Neural progenitor cell (in vitro differentiated cells): ENCODE data around the gene HHAT. TPM values are rescaled to one million over a fixed set of nuclear protein-coding genes. Genes with fewer than 3 reads are reported as not detected.

ENCODE experiments used
- DNase-seq: peaks from one replicate; pipeline ENCODE4 v3.0.0-alpha.2; 2016; ENCODE audit warnings: low spot score
- H2AFZ ChIP-seq: fragments of 200-600 bp; sonication (generic); replicated peaks from 2 replicates; pipeline ENCODE4 v1.6.1; 2016; ENCODE audit warnings: antibody characterized with exemption
- H3F3A ChIP-seq: fragments of 200-600 bp; sonication (generic); 2 replicates; pipeline ENCODE4 v1.6.1; 2016; ENCODE audit warnings: antibody characterized with exemption, low read depth
- H3K27ac ChIP-seq: fragments of 200-600 bp; sonication (generic); 2 replicates; pipeline ENCODE4 v1.5.1; 2016; ENCODE audit warnings: mild to moderate bottlenecking
- H3K27me3 ChIP-seq: fragments of 200-600 bp; sonication (generic); 2 replicates; pipeline ENCODE4 v1.6.1; 2016; ENCODE audit warnings: mild to moderate bottlenecking, moderate library complexity
- H3K36me3 ChIP-seq: fragments of 200-600 bp; sonication (generic); 2 replicates; pipeline ENCODE4 v1.5.1; 2016
- H3K4me1 ChIP-seq: fragments of 200-600 bp; sonication (generic); 2 replicates; pipeline ENCODE4 v1.6.1; 2016; ENCODE audit warnings: mixed run types
- H3K4me2 ChIP-seq: fragments of 200-600 bp; sonication (generic); 2 replicates; pipeline ENCODE4 v1.6.1; 2016
- H3K4me3 ChIP-seq: fragments of 200-600 bp; sonication (generic); 2 replicates; pipeline ENCODE4 v1.5.1; 2016
- H3K79me2 ChIP-seq: fragments of 200-600 bp; sonication (generic); 2 replicates; pipeline ENCODE4 v1.6.1; 2016; ENCODE audit warnings: low read depth
- H3K9ac ChIP-seq: fragments of 200-600 bp; sonication (generic); 2 replicates; pipeline ENCODE4 v1.6.1; 2016
- H3K9me3 ChIP-seq: fragments of 200-600 bp; sonication (generic); 2 replicates; pipeline ENCODE4 v1.5.1; 2016; ENCODE audit warnings: low read depth
- H4K20me1 ChIP-seq: fragments of 200-600 bp; sonication (generic); 2 replicates; pipeline ENCODE4 v1.6.1; 2016; ENCODE audit warnings: low read depth
- H3K27ac Mint-ChIP-seq: 3 replicates; pipeline ENCODE4 v1.8.0; 2021; ENCODE audit warnings: mixed read lengths
- H3K27me3 Mint-ChIP-seq: 2 replicates; pipeline ENCODE4 v1.8.0; 2022; ENCODE audit warnings: low read depth, mild to moderate bottlenecking, inconsistent platforms, moderate library complexity, mixed read lengths; ENCODE audit not compliant: insufficient read depth
- H3K36me3 Mint-ChIP-seq: 3 replicates; pipeline ENCODE4 v1.8.0; 2021; ENCODE audit warnings: mixed read lengths
- H3K4me1 Mint-ChIP-seq: 3 replicates; pipeline ENCODE4 v1.8.0; 2021; ENCODE audit warnings: mixed read lengths
- H3K4me3 Mint-ChIP-seq: 3 replicates; pipeline ENCODE4 v1.8.0; 2021; ENCODE audit warnings: mild to moderate bottlenecking, moderate library complexity, mixed read lengths
- H3K9me3 Mint-ChIP-seq: 3 replicates; pipeline ENCODE4 v1.8.0; 2020; ENCODE audit warnings: mixed read lengths
- EZH2 ChIP-seq: fragments of 200-600 bp; sonication (generic); IDR thresholded peaks from 2 replicates; pipeline ENCODE4 v1.6.1; 2017; ENCODE audit warnings: antibody characterized with exemption, mild to moderate bottlenecking, moderate library complexity
- EZH2phosphoT487 ChIP-seq: fragments of 200-600 bp; sonication (generic); IDR thresholded peaks from 2 replicates; pipeline ENCODE4 v1.6.1; 2017; ENCODE audit warnings: antibody characterized with exemption
- total RNA-seq: library from RNA; depleted of rRNA; stranded (reverse); fragments of >200 nt; gene quantifications from 2 replicates; pipeline ENCODE4 v1.2.3, GENCODE V29; 2015; ENCODE audit warnings: low replicate concordance
- TF ChIP-seq, protein P1 (sequence below): fragments of 200-600 bp; sonication (generic); IDR thresholded peaks from 2 replicates; pipeline ENCODE4 v1.5.1; 2017; ENCODE audit warnings: antibody characterized with exemption, mild to moderate bottlenecking

HHAT gene
- total RNA-seq, 1 donor from 2014 or later: 10.3 TPM

DNA sequence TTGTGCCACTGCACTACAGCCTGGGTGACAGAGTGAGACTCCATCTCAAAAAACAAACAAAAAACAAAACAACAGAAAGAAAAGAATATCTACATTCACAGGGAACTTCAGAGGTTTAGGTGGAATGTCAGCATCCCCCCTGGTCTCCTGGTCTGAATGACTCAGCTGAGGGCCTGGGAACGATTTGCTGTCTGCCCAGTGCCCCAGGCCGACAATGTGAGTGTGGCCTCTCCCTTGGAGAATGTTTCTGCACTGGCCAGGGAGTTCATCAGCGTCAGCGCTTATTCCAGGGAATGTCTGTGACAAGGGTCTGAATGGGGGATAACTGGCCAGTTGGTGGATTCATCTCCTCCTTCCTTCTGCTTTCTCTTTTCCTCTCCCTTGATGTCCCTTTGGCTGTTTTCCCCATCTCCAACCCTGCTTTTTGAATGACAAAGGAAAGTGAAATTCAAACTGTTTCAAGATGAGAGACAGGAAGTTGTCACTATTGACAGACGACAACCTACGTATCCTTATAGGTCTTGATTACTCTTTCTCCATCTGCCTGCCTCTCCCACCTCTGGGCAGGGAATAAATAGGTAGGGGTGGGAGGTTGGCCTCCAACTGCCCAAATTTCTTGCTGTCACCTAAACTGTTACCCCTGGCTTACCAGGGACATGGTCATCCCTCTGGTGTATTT lies 213.1 kb downstream of the HHAT start:
- peaks cover under 1% of the 10 kb centered on the region for H3F3A ChIP-seq
- no peak overlapping the region for H3K4me3 ChIP-seq
- H2AFZ ChIP-seq: no peak overlapping the region
- peak; percentile 9 for DNase-seq
- no peak overlapping the region for H3K4me2 ChIP-seq
- no peak overlapping the region for H3K27ac ChIP-seq
- H3K4me3 Mint-ChIP-seq: no peak overlapping the region
- peak overlapping the region; percentile 28 for H3K27ac Mint-ChIP-seq
- H3K36me3 Mint-ChIP-seq: no peaks in the 10 kb centered on the region
- no peak for TF ChIP-seq EZH2
- TF ChIP-seq EZH2phosphoT487: no peak
- TF ChIP-seq, protein P1, sequence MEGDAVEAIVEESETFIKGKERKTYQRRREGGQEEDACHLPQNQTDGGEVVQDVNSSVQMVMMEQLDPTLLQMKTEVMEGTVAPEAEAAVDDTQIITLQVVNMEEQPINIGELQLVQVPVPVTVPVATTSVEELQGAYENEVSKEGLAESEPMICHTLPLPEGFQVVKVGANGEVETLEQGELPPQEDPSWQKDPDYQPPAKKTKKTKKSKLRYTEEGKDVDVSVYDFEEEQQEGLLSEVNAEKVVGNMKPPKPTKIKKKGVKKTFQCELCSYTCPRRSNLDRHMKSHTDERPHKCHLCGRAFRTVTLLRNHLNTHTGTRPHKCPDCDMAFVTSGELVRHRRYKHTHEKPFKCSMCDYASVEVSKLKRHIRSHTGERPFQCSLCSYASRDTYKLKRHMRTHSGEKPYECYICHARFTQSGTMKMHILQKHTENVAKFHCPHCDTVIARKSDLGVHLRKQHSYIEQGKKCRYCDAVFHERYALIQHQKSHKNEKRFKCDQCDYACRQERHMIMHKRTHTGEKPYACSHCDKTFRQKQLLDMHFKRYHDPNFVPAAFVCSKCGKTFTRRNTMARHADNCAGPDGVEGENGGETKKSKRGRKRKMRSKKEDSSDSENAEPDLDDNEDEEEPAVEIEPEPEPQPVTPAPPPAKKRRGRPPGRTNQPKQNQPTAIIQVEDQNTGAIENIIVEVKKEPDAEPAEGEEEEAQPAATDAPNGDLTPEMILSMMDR: no peak
- H3K36me3 ChIP-seq: no peaks in the 10 kb centered on the region
- H3K79me2 ChIP-seq: no peaks in the 10 kb centered on the region
- peaks cover 16% of the 10 kb centered on the region for H3K4me1 Mint-ChIP-seq
- H3K27me3 ChIP-seq: no peaks in the 10 kb centered on the region
- H3K9ac ChIP-seq: no peak overlapping the region
- no peaks in the 10 kb centered on the region for H3K9me3 Mint-ChIP-seq
- H3K4me1 ChIP-seq: peaks cover 3% of the 10 kb centered on the region
- peaks cover 2% of the 10 kb centered on the region for H3K27me3 Mint-ChIP-seq
- no peaks in the 10 kb centered on the region for H4K20me1 ChIP-seq
- H3K9me3 ChIP-seq: no peaks in the 10 kb centered on the region

DNA sequence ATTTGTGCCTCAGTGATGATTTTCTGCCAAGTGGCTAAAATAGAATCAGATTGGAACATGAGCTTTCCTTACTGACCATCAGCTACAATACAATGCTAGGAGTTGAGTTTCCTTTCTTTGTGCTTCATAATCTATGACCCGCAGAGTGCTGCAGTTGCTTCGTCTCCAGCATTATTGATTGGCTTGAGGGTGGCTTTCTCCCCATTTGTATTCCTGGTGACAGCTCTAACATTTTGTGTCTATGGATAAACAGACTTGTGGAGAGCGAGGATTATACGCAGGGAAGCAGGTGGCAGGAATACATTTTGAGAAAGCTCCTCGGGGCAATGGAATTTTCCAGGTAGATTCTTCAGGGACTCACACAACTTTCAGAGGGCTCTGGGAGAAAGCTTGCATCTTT lies 223.2 kb downstream of the HHAT start:
- Mint-ChIP-seq H3K27me3 (peaks cover 6% of the 10 kb centered on the region), H3K36me3 (no peaks in the 10 kb centered on the region), H3K4me3 (no peak overlapping the region), H3K27ac (peak overlapping the region; percentile 85), H3K4me1 (peaks cover 15% of the 10 kb centered on the region), H3K9me3 (no peaks in the 10 kb centered on the region)
- H3K9me3 ChIP-seq: no peaks in the 10 kb centered on the region
- TF ChIP-seq, protein P1: no peak
- TF ChIP-seq EZH2 (no peak), EZH2phosphoT487 (no peak)
- no peak overlapping the region for H2AFZ ChIP-seq
- H3K4me2 ChIP-seq: peak overlapping the region; percentile 39
- H3K36me3 ChIP-seq: no peaks in the 10 kb centered on the region
- no peak overlapping the region for H3K27ac ChIP-seq
- H3K27me3 ChIP-seq: no peaks in the 10 kb centered on the region
- H4K20me1 ChIP-seq: no peaks in the 10 kb centered on the region
- H3K4me3 ChIP-seq: no peak overlapping the region
- peaks cover 15% of the 10 kb centered on the region for H3K4me1 ChIP-seq
- H3F3A ChIP-seq: no peaks in the 10 kb centered on the region
- no peak overlapping the region for H3K9ac ChIP-seq
- no peak for DNase-seq
- no peaks in the 10 kb centered on the region for H3K79me2 ChIP-seq

DNA sequence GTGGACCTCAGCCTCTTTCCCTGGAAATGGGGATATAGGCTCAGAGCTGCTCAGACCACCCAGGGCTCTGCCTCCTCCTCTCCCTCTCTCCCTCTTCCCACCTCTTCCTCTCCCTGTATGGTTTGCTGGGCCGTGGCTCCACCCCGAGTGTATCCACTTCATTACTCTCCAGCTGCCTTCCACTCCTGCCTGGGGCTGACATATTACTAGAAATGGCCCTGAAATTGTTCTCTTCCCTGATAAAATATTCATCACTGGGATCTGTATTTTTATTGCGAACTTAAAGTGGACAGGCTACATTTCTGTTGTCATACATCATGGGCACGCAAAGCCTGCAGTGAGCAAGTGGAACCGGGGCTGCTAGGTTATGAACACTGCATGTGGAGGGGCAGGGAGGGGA lies 225.0 kb downstream of the HHAT start:
- H3K27ac ChIP-seq: no peak overlapping the region
- no peak overlapping the region for H3K4me3 Mint-ChIP-seq
- H3K27ac Mint-ChIP-seq: no peak overlapping the region
- peaks cover 9% of the 10 kb centered on the region for H3K27me3 Mint-ChIP-seq
- no peaks in the 10 kb centered on the region for H3K36me3 Mint-ChIP-seq
- H4K20me1 ChIP-seq: no peaks in the 10 kb centered on the region
- no peak overlapping the region for H3K9ac ChIP-seq
- DNase-seq: no peak
- H3F3A ChIP-seq: no peaks in the 10 kb centered on the region
- H3K36me3 ChIP-seq: no peaks in the 10 kb centered on the region
- H3K27me3 ChIP-seq: no peaks in the 10 kb centered on the region
- no peak overlapping the region for H3K4me3 ChIP-seq
- H3K4me1 Mint-ChIP-seq: peaks cover 15% of the 10 kb centered on the region
- no peak overlapping the region for H2AFZ ChIP-seq
- peaks cover 15% of the 10 kb centered on the region for H3K4me1 ChIP-seq
- H3K9me3 Mint-ChIP-seq: no peaks in the 10 kb centered on the region
- no peak for TF ChIP-seq EZH2phosphoT487
- no peak for TF ChIP-seq EZH2
- TF ChIP-seq, protein P1: no peak
- no peaks in the 10 kb centered on the region for H3K79me2 ChIP-seq
- no peak overlapping the region for H3K4me2 ChIP-seq
- H3K9me3 ChIP-seq: no peaks in the 10 kb centered on the region
